Spleen (tissue), 7 donors: ENCODE data around the gene DIDO1.

Experiments
- CTCF ChIP-seq, 11 experiments: fragments of 200-600 bp in 7 of 11; fragments of 450-650 bp in 4 of 11; sonication (generic) in 4 of 11; IDR thresholded peaks in 8 of 11; conservative IDR thresholded peaks in 3 of 11; 1 replicate in 7 of 11; 2 replicates in 4 of 11; pipeline versions ENCODE4 v1.4.0 to v1.8.0; 2016 to 2021; ENCODE audit warnings: antibody characterized with exemption in 11 of 11, inconsistent platforms in 4 of 11, mild to moderate bottlenecking in 1 of 11
- POLR2A ChIP-seq, 3 donors: fragments of 450-650 bp; IDR thresholded peaks; one replicate each; pipeline ENCODE4 v1.5.1; 2017; ENCODE audit warnings: antibody characterized with exemption in 3 of 3, mild to moderate bottlenecking in 1 of 3
- POLR2AphosphoS5 ChIP-seq, 3 donors: sonication (generic); formaldehyde crosslinking; IDR thresholded peaks; one replicate each; pipeline ENCODE4 v1.5.1; 2017; ENCODE audit warnings: antibody characterized with exemption in 3 of 3
- donor health status: DM: no; HTN: no; CAD: no; lungs with moderate emphysema.
- donor health status: DM: no; HTN: no; CAD: no.
- donor health status: DM: no; HTN: no; CAD: no.

GRCh38 chr20:62935204-62935967 is 9.1 kb upstream of the DIDO1 start:
- TF ChIP-seq CTCF (IDR thresholded peaks at IDR 0.05 in 8 of 11, conservative IDR thresholded peaks at IDR 0.05 in 3 of 11), result no peak
- TF ChIP-seq POLR2A (IDR thresholded peaks at IDR 0.05), result no peak
- no peak for TF ChIP-seq POLR2AphosphoS5 (IDR thresholded peaks at IDR 0.05)
